HL-60/S4 (cell line): ENCODE measurements around the gene C1orf232.

Source experiments
- in situ Hi-C: fragments of 300-500 bp; cut with MboI; formaldehyde crosslinking; loops from 2 replicates; pipeline ENCODE4 v1.14.3; 2022; ENCODE audit warnings: low sequenced_read_pairs

Gene C1orf232

DNA sequence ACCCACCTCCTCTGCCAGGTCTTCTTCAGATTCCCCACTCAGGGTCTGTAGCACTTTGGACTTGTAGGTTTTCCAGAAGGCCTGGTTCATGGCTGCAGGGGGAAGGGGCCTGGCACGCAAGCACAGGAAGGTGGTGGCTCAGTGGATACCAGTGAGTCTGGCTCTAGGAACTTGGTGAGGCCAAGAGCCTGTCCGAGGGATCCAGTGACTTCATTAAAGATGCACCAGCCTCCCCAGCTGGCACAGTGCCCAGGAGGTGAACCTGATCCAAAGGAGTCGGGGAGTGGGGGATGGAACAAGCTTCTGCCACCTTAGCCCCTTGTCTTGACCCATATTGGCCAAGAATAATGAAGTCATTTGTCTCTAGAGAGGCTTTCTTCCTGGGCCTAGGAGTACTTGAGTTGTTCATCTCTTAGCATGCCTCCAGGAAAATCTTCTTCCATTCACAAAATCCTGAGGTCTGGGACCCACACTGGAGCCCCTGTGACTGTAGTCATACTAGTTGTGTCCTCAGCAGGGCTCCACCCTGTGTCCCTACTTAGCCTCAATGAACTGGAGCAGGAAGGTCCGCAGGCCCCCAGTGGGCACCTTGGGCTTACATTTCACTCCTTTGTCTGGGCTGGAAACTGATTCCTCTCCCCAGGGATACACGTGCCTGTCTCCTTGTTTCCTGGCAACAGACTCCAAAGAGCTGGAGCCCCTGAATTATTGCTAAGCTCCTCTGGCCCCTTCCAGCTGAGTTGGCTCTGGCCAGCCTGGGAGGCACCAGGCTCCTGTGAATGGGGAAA is at the start of gene C1orf232:
Gene C1orf232 (minus strand): TSS at position 554 of the 788 bp plus-strand sequence. CDS start 464 bp downstream, at position 90.
- in situ Hi-C loops: no loop called here

DNA sequence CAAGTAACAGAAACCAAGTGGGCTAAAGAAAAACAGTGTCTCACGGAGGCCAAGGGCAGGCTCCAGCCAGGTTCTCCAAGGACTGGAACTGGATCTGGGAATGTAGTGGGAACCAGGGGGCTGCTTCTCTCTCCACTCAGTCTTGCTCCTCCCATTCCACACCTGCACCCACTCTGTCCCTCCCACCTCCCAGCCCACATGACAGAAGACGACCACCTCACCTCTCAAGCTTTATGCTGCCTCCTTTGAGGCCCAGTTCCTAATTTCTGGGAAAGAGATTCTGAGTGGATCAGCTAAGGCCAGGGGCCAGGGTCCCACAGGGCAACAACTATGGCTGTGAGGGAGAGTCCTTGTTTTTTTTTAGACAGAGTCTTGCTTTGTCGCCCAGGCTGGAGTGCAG is 46.5 kb upstream of the C1orf232 start:
- in situ Hi-C loops: no loop called here

DNA sequence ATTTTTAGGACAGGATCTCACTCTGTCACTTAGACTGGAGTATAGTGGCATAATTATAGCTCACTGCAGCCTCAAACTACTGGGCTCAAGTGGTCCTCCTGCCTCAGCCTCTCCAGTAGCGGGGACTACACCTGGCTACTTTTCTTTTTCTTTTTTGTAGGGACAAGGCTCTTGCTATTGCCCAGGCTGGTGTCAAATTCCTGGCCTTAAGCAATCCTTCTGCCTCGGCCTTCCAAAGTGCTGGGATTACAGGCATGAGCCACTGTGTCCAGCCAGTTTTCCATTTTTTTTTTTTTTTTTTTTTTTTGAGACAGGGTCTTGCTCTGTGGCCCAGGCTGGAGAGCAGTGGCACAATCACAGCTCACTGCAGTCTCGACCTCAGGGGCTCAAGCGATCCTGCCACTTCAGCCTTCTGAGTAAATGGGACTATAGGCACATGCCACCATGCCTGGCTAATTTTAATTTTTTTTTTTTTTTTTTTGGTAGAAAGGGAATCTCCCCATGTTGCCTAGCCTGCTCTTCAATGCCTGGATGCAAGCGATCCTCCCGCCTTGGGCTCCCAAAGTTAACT is 44.7 kb upstream of the C1orf232 start:
- in situ Hi-C loops: no loop called here

DNA sequence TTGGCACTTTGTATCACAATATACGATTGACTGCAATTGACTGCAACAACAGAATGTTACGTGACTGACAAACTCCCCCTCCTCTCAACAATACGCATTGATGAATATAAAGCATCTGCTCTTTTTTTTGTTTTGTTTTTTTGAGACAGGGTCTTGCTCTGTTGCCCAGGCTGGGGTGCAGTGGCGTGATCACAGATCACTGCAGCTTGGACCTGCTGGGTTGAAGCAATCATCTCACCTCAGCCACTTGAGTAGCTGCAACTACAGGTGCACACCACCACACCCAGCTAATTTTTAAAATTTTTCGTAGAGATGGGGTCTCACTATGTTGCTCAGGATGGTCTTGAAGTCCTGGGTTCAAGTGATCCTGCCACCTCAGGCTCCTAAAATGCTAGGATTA is 44.0 kb upstream of the C1orf232 start:
- in situ Hi-C loops: no loop called here

DNA sequence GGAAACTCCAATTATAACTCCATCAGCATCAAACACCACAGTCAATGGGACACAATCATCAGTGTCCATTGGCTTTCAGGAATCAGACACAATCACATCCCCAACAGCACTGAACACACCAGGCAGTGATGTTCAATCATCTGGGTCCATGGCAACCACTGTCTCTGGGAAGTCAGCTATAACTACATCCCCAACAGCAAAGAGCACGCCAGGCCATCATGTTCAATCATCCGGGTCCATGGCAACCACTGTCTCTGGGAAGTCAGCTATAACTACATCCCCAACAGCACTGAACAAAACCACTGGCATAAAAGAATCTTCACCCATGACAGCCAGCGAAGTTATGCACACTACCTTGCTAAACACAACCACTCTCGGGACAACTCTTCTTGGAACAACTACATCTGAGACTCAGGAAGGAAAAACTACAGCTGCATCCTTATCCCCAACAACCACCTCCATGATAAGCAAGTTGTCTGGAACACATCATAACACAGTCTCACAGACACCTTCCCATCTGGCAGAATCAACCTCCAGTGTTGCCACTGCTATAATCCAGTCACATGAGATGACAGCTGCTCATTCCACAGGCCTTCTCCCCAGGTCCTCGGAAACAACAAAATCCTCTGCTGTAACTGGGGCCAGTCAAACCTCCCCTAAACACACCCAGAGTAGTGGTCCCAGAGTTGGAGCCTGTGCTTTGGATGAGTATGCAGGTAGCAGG is 41.5 kb upstream of the C1orf232 start:
- in situ Hi-C loops: no loop called here

DNA sequence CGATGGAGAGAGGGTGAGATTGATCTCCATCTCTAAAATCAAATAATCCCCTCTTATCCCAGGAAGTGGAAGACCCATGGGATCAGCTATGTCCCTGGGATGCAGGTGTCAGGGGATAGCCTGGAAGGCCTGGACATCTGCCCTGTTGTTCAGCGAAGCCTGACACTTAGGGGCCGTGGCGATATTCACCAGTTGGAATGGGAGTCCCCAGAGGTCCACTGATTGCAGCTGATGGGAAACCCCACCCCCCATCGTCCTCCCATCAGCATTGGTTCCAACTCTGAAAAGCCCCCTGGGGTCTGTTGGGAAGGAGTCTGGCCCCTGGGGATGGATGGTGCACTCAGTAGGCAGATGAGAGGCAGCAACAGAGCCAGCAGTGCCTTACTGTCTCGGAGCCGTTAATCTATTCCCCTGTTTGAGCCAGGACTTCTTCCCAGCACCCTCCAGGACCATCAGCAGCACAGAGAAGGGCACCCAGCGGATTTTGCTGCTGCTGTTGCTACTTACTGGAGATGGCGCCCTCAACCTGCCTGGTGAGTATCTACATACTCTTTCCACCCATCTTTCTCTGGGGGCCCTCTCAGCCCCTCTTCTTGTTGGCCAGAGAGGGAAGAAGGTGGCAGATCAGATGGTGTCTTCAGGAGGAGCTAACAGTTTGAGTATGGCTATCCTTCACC is 35.0 kb upstream of the C1orf232 start:
- in situ Hi-C loops: no loop called here

DNA sequence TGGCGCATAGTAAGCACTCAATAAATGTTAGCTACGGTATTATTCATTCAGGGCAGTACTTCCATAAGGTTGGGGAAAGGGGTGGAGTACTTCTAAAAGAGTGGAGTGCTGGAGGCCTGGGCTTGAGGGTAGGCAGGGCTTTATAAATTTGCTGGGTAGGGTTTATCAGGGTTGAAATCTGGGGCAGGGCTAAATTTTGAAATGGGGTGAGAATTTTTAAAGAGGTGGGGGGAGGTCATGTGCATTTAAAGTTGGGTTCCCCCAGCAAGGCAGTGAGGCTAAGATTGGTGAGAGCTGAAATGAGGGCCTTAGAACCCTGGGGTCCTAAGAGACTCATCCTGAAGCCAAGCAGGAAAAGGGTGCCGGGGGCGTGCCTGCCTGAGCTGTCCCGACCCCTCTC is 31.6 kb upstream of the C1orf232 start:
- in situ Hi-C loops: no loop called here

DNA sequence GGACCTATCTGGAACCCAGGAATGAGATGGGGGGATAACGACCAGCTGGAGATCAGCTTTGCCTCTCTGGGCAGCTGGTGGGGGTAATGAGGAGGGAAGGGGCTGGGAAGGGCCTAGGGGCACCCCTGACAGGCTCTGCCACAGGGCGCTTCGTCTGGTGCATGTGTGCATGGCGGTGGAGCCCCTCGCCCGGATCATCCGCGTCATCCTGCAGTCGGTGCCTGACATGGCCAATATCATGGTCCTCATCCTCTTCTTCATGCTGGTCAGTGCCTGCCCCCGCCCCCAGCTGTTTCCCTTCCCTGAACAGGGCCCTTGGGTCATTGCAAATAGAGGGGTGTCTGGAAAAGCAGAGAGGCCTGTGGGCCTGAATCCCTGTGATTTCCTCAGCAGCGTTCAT is 29.1 kb upstream of the C1orf232 start:
- in situ Hi-C loops: no loop called here

DNA sequence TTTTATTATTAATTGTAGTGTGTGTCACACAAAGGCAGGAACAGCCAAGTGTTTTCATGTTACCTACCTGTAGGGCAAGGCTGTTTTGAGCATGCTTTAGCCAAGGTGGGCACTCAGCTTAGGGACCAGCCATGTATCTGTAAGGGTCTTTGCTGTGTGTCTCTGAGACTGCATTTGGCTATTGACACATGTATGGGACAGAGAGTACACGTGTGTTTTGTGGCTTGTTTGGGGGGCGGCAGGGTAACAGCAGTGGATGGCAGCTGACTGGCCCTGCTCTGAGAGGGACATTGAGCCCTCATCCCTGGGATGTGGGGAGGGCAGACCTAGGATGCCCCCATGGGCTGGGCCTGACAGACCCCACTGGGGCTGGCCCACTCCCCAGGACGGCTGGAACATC is 28.5 kb upstream of the C1orf232 start:
- in situ Hi-C loops: no loop called here

DNA sequence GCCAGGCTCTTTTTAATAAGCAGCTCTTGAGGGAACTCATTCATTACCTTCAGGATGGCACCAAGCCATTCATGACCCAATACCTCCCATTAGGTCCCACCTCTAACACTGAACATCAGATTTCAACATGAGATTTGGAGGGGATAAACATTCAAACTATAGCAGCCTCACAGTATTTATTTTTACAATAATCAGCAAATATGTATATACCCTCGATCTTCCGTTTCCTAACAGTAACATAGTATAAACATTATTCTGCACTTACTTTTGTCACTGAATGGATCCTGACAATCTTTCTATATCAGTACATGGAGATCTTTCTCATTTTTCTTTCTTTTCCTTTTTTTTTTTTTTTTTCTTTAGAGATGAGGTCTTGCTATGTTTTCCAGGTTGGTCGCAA is 27.0 kb upstream of the C1orf232 start:
- in situ Hi-C loops: no loop called here

DNA sequence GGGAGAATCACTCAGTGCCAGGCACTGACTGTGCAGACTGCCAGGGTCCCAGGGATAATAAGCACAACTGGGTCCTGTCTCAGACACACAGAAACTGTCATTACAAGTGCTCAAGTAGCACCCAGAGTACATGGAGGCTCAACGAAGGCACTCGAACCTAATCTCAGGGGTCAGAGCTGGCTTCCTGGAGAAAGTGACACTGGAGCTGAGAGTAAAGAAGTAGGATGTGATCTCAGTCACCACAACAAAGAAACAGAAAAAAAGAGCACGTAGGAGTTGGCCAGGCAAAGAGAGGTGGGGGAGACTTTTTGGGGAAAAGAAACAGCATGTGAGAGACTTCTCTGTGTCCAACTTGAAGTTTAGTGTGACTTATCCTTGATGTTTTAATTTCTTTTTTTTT is 23.0 kb upstream of the C1orf232 start:
- in situ Hi-C loops: no loop called here

DNA sequence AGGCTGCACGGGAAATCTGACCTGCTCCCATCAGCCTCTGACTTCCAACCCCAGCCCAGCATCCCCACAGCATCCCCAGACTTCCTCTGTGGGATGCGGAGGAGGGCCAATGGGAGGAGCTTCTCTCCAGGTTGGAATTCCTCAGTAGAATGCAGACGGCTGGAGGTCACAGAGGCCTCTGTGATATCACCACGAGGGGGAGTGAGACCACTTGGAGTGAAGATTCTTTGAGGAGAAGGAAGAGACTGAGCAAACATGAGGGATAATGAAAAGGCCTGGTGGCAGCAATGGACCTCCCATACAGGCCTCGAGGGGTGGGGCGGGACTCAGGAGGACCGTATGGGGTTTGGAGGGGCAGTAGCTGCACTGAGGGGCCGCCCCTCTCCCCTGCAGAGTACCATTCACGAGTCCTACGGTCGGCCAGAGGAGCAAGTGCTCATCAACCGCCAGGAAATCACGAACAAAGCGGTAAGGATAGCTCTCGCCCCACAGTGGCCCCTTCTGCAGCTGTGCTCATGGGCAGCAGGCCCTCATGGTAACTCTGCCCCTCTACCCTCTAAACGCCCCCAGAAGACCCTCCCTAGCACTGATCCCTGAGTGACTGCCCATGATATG is 21.7 kb upstream of the C1orf232 start, which contains the start of gene CATSPER4:
Gene CATSPER4 (plus strand): TSS at position 230 of the 615 bp plus-strand sequence. CDS start 26 bp downstream, at position 256.
- in situ Hi-C loops: no loop called here

DNA sequence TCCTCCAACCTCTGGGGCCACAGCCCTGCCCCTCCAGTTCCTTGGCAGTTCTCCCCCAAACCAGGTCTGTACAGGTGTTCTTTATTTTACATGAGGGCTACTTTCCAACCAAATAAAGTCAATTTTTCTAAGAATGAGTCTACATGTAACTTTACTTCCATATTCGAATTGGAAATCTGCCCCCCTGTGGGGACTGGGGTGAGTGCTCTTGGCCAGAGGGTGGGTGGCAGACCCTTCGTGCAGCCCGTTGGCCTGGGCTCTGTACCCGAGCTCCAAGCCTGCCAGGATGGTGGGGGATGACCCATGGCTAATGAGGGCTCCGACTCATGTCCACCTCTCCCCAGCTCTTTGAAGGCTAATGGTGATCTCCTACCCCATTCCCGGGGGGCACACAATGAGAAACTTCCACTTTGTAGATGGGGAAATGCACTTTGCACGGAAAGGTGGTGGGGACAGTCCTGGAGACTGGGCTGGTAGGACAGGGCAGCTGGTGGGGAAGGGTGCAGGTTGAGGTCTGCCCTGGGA is 21.1 kb upstream of the C1orf232 start:
- in situ Hi-C loops: no loop called here

DNA sequence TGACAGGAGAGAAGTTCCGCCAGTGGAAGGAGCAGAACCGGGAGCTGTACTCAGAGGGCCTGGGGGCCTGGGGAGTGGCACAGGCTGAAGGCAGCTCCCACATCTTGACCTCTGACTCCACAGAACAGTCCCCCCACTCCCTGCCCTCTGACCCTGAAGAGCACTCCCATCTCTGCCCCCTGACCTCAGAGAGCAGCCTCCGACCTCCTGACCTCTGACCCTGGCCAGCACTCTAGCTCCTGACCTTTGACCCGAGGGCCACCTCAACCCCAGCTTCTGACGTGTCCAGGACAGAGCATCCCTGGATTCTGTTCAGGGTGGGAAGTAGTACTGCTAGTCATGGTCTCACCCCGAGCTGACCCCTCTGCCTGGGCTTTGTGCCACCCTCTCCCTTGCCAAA is 20.6 kb upstream of the C1orf232 start:
- in situ Hi-C loops: no loop called here

DNA sequence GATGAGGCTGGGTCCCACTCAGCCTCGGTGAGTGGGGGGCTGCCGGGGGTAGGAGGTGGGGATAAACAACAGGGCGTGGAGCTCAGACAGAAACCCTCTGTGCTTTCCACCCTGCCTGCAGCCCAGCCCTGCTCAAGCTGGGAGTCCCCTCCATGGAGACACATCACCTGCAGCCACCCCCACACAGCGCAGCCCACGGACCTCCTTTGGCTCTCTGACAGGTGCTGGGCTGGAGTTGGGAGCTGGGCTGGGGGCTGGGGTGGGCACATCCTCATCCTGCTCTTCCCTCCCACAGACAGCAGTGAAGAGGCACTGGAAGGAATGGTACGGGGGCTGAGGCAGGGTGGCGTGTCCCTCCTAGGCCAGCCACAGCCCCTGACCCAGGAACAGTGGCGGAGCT is 19.7 kb upstream of the C1orf232 start:
- in situ Hi-C loops: no loop called here

DNA sequence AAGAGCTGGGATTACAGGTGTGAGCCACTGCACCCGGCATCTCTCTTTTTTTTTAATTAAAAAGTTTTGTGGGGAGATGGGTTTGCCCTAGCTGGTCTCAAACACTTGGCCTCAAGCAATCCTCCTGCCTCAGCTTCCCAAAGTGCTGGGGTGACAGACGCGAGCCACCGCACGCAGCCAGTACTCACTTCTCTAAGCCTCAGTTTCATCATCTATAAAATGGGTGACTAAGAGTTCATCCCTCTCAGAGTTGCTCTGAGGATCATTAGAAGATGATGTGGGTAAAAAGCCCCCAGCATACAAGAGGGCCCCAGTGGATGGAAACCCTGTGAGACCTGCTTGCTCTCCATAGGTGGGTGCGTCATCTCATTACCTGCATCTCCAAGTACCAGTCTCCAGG is 19.1 kb upstream of the C1orf232 start:
- in situ Hi-C loops: no loop called here

DNA sequence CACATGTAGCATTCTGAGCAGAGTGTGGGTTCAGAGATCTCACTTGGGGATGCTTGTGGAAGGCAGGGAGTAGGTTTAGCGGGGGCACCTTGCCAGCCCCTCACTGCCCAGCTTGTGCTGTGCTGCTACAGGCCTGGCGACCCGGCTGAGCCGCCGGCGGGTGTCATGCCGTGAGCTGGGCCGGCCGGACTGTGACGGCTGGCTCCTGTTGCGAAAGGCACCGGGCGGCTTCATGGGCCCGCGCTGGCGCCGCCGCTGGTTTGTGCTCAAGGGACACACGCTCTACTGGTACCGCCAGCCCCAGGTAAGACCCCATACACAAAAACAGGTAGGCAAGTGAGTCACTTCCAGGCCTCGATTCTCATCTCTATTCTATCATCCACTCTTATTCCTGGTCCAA is 16.1 kb upstream of the C1orf232 start:
- in situ Hi-C loops: no loop called here

DNA sequence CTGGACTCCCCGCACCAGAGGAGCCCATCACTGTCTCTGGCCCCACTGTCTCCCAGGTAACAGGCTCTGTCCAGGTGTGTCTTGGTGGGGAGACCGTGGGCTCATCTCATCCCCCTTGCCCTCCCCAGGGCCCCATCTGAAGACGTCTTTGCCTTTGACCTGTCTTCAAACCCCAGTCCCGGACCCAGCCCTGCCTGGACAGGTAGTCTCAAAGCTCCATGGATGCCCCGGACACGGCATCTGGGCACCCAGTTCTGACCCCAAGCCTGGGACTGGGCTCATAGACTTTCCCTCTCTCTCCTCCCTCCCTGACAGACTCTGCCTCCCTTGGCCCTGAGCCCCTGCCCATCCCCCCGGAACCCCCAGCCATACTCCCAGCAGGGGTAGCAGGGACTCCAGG is 15.3 kb upstream of the C1orf232 start:
- in situ Hi-C loops: no loop called here

DNA sequence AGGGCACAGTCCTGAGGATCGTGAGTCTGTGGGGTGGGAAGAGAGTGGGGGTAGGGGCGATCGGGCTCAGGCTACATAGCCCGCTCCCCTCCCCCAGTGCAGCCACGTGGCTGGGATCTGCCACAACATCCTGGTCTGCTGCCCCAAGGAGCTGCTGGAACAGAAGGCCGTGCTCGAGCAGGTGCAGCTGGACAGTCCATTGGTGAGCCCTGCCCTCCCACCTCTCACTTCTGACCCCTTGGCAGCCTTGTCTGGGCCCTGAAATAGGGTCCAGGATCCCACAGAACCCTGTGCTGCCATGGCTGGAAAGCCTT is 13.6 kb upstream of the C1orf232 start:
- in situ Hi-C loops: no loop called here

DNA sequence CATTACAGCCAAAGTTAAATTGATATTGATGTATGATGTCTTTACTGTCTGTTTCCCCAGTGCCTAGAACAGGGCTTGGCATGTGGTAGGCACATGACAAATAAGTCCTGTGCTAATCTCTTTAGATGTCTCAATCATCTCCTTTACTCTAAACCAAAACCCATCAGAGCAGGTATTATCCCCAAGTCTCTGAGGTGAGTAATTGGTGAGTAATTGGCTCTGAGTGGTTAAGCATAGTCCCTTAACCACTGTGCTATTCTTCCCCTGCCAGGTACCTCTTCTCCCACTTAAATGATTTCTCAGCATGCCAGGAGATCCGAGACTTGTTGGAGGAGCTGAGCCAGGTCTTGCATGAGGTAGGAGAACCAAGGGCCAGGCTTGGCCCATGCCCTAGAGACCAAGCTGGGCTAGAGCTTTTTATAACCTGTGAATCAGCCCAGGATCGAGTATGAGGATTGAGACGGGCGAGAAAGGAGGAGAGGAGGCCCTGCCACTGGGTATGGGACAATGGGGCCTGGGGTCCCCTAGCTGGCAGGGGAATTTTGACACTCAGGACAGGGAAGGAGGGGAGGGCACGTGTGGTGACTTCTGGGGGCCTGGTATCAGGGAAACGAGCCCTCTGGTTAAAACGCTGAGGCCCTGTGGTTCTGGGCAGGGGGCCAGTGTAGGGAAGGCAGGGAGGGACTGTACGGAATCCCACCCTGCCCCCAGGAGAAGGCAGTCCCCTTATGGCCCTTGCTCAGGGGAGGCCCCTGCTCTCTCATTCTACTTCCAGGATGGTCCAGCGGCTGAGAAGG is 13.0 kb upstream of the C1orf232 start:
- in situ Hi-C loops: no loop called here
